H9 (cell line): ENCODE measurements around the gene MT4. TPM values are rescaled to one million over a fixed set of nuclear protein-coding genes. Genes with fewer than 3 reads are reported as not detected.

Source experiments
- DNase-seq: peaks from one replicate; pipeline ENCODE4 v3.0.0-alpha.2; 2017
- H2AFZ ChIP-seq: one replicate; pipeline ENCODE4 v1.6.1; 2013; ENCODE audit warnings: mild to moderate bottlenecking, low read length, control low read depth, moderate library complexity
- H2AK5ac ChIP-seq: 2 replicates; pipeline ENCODE4 v1.6.1; 2013; ENCODE audit warnings: low read length, control low read depth, mixed read lengths; ENCODE audit not compliant: insufficient read length
- H2BK120ac ChIP-seq: one replicate; pipeline ENCODE4 v1.6.1; 2013; ENCODE audit warnings: low read depth, mild to moderate bottlenecking, low read length, control low read depth, inconsistent platforms; ENCODE audit not compliant: poor library complexity, severe bottlenecking
- H2BK12ac ChIP-seq: 2 replicates; pipeline ENCODE4 v1.6.1; 2013; ENCODE audit warnings: low read length, control low read depth, mixed read lengths, low read depth; ENCODE audit not compliant: insufficient read length
- H2BK15ac ChIP-seq: 2 replicates; pipeline ENCODE4 v1.6.1; 2013; ENCODE audit warnings: low read depth, low read length, control low read depth
- H2BK20ac ChIP-seq: one replicate; pipeline ENCODE4 v1.6.1; 2013; ENCODE audit warnings: low read depth, mild to moderate bottlenecking, low read length, control low read depth, inconsistent platforms; ENCODE audit not compliant: poor library complexity, severe bottlenecking
- H2BK5ac ChIP-seq: 2 replicates; pipeline ENCODE4 v1.6.1; 2013; ENCODE audit warnings: low read length, control low read depth, mixed read lengths; ENCODE audit not compliant: insufficient read length
- H3K14ac ChIP-seq: 2 replicates; pipeline ENCODE4 v1.6.1; 2013; ENCODE audit warnings: low read length, control low read depth; ENCODE audit not compliant: insufficient read depth
- H3K18ac ChIP-seq: 2 replicates; pipeline ENCODE4 v1.6.1; 2013; ENCODE audit warnings: low read depth, mild to moderate bottlenecking, mixed read lengths, low read length, control low read depth; ENCODE audit not compliant: insufficient read length
- H3K23ac ChIP-seq: 2 replicates; pipeline ENCODE4 v1.6.1; 2013; ENCODE audit warnings: low read length, control low read depth, mixed read lengths, low read depth; ENCODE audit not compliant: insufficient read length
- H3K23me2 ChIP-seq: 2 replicates; pipeline ENCODE4 v1.6.1; 2013; ENCODE audit warnings: low read depth, mild to moderate bottlenecking, mixed read lengths, low read length, control low read depth; ENCODE audit not compliant: insufficient read length, poor library complexity, severe bottlenecking
- H3K27ac ChIP-seq: 2 replicates; pipeline ENCODE4 v1.5.1; 2013; ENCODE audit warnings: low read length, control low read depth, mixed read lengths, low read depth; ENCODE audit not compliant: insufficient read length
- H3K27me3 ChIP-seq: 2 replicates; pipeline ENCODE4 v1.6.1; 2013; ENCODE audit warnings: low read length, control low read depth, inconsistent platforms; ENCODE audit not compliant: insufficient read depth
- H3K4ac ChIP-seq: 2 replicates; pipeline ENCODE4 v1.6.1; 2013; ENCODE audit warnings: low read depth, mild to moderate bottlenecking, control low read depth, inconsistent platforms, low read length, moderate library complexity
- H3K4me1 ChIP-seq: 2 replicates; pipeline ENCODE4 v1.6.1; 2013; ENCODE audit warnings: low read length, control low read depth, inconsistent platforms; ENCODE audit not compliant: insufficient read depth
- H3K4me2 ChIP-seq: 2 replicates; pipeline ENCODE4 v1.6.1; 2013; ENCODE audit warnings: low read length, control low read depth, mixed read lengths; ENCODE audit not compliant: insufficient read length, insufficient read depth
- H3K56ac ChIP-seq: 2 replicates; pipeline ENCODE4 v1.6.1; 2013; ENCODE audit warnings: low read depth, mild to moderate bottlenecking, mixed read lengths, low read length, control low read depth; ENCODE audit not compliant: insufficient read length
- H3K79me1 ChIP-seq: 2 replicates; pipeline ENCODE4 v1.6.1; 2013; ENCODE audit warnings: low read depth, mild to moderate bottlenecking, moderate library complexity, low read length, control low read depth, inconsistent platforms; ENCODE audit not compliant: insufficient read depth, poor library complexity, severe bottlenecking
- H3K79me2 ChIP-seq: 2 replicates; pipeline ENCODE4 v1.6.1; 2013; ENCODE audit warnings: low read length, control low read depth, inconsistent platforms; ENCODE audit not compliant: insufficient read depth
- H3K9ac ChIP-seq: 2 replicates; pipeline ENCODE4 v1.6.1; 2013; ENCODE audit warnings: low read length, control low read depth, mixed read lengths; ENCODE audit not compliant: insufficient read length; ENCODE audit errors: extremely low read depth
- H3K9me3 ChIP-seq: one replicate; pipeline ENCODE4 v1.6.1; 2013; ENCODE audit warnings: low read depth, low read length, inconsistent platforms; ENCODE audit not compliant: control insufficient read depth
- H3T11ph ChIP-seq: one replicate; pipeline ENCODE4 v1.6.1; 2013; ENCODE audit warnings: mild to moderate bottlenecking, low read length, control low read depth, inconsistent platforms
- H4K20me1 ChIP-seq: one replicate; pipeline ENCODE4 v1.6.1; 2013; ENCODE audit not compliant: control insufficient read depth, insufficient read length, insufficient read depth
- H4K5ac ChIP-seq: 2 replicates; pipeline ENCODE4 v1.6.1; 2013; ENCODE audit warnings: low read depth, mild to moderate bottlenecking, mixed read lengths, low read length, control low read depth; ENCODE audit not compliant: insufficient read length
- H4K8ac ChIP-seq: replicated peaks from 2 replicates; pipeline ENCODE4 v1.6.1; 2013; ENCODE audit warnings: low read length, control low read depth, mixed read lengths, low read depth; ENCODE audit not compliant: insufficient read length
- H4K91ac ChIP-seq: 2 replicates; pipeline ENCODE4 v1.6.1; 2013; ENCODE audit warnings: low read depth, mild to moderate bottlenecking, moderate library complexity, mixed read lengths, low read length, control low read depth; ENCODE audit not compliant: insufficient read length
- H3K27ac Mint-ChIP-seq, 3 experiments: 2 replicates in 2 of 3; 3 replicates in 1 of 3; pipeline ENCODE4 v1.8.0; 2020 to 2021; ENCODE audit warnings: mixed read lengths in 3 of 3, mild to moderate bottlenecking in 1 of 3, moderate library complexity in 1 of 3
- H3K27me3 Mint-ChIP-seq: 2 replicates; pipeline ENCODE4 v1.8.0; 2021; ENCODE audit warnings: low read depth, mild to moderate bottlenecking, moderate library complexity, mixed read lengths
- H3K36me3 Mint-ChIP-seq, 3 experiments: 2 replicates in 2 of 3; 3 replicates in 1 of 3; pipeline ENCODE4 v1.8.0; 2020 to 2021; ENCODE audit warnings: low read depth in 3 of 3, mixed read lengths in 3 of 3; ENCODE audit not compliant: insufficient read depth in 1 of 3
- H3K4me1 Mint-ChIP-seq, 2 experiments: 2 replicates each; pipeline ENCODE4 v1.8.0; 2020; ENCODE audit warnings: mixed read lengths in 2 of 2
- H3K4me3 Mint-ChIP-seq, 2 experiments: 2 replicates in 1 of 2; 3 replicates in 1 of 2; pipeline ENCODE4 v1.8.0; 2020 to 2021; ENCODE audit warnings: mild to moderate bottlenecking in 2 of 2, mixed read lengths in 2 of 2, moderate library complexity in 1 of 2
- H3K9me3 Mint-ChIP-seq, 2 experiments: 2 replicates in 1 of 2; 3 replicates in 1 of 2; pipeline ENCODE4 v1.8.0; 2020; ENCODE audit warnings: mild to moderate bottlenecking in 2 of 2, mixed read lengths in 2 of 2, moderate library complexity in 1 of 2
- WGBS: extraction: QIAGEN DNeasy Blood & Tissue Kit; methylation state at CpG from one replicate; pipeline ENCODE4 v1.1.7; 2013; ENCODE audit warnings: missing lambda C conversion rate, low lambda C conversion rate, mixed read lengths; ENCODE audit not compliant: insufficient read length; ENCODE audit errors: extremely low coverage; 5-methylcytosine and 5-hydroxymethylcytosine counted together
- total RNA-seq: library from RNA; stranded (reverse); gene quantifications from 2 replicates; pipeline ENCODE4 v1.2.1, GENCODE V29; 2021
- TF ChIP-seq, protein P1 (sequence below): fragments of 200-600 bp; sonication (generic); conservative IDR thresholded peaks from 3 replicates; pipeline ENCODE4 v1.8.0; 2021; ENCODE audit warnings: antibody characterized with exemption, mild to moderate bottlenecking

Gene MT4
- total RNA-seq, 1 experiment from 2014 or later, result not detected

DNA sequence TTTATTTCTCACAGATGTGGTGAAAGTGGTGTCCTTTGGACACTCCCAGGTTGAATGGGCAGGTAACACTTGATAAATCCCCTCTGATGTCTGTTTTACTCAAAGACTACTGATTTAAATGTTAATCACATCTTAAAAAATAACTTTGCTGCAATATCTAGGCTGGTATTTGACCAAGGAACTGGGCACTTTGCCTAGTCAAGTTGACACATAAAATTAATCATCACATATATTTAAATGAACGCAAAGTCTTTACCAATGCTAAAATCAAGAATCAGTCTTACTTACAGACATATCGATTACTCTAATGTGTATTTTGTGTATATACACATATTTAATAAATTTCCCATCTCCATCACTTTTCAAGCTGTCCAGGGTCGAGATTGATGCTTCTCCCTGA lies 50.5 kb downstream of the MT4 start:
- Mint-ChIP-seq H3K36me3 (peaks cover 0 to 2% (median 0%) of the 10 kb centered on the region in 3 experiments; a peak in 2 of 7 replicates), H3K4me1 (peaks cover 25 to 40% of the 10 kb centered on the region in 2 experiments), H3K4me3 (no peak overlapping the region), H3K9me3 (peaks cover 0 to 5% of the 10 kb centered on the region in 2 experiments; a peak in 1 of 5 replicates), H3K27ac (no peak overlapping the region), H3K27me3 (peaks cover 80% of the 10 kb centered on the region)
- no peaks in the 10 kb centered on the region for H3K79me1 ChIP-seq
- H2BK20ac ChIP-seq, result no peak overlapping the region
- no peak overlapping the region for H4K8ac ChIP-seq
- H4K20me1 ChIP-seq, result no peaks in the 10 kb centered on the region
- no peak overlapping the region for H4K5ac ChIP-seq
- H4K91ac ChIP-seq, result no peak overlapping the region
- H3K27me3 ChIP-seq, result peaks cover 41% of the 10 kb centered on the region; the same call in 1 of the 2 replicates
- H2BK5ac ChIP-seq, result no peak overlapping the region
- WGBS, result no CpG with 5 or more reads among the region's 3 CpGs
- no peak overlapping the region for H2BK120ac ChIP-seq
- H3K27ac ChIP-seq, result no peak overlapping the region
- DNase-seq, result no peak
- H3K56ac ChIP-seq, result no peak overlapping the region
- no peak overlapping the region for H3K9ac ChIP-seq
- no peak overlapping the region for H3T11ph ChIP-seq
- H3K4ac ChIP-seq, result no peak overlapping the region
- H2AK5ac ChIP-seq, result no peak overlapping the region
- H3K18ac ChIP-seq, result no peak overlapping the region
- H2AFZ ChIP-seq, result no peak overlapping the region
- no peak overlapping the region for H2BK15ac ChIP-seq
- H3K23ac ChIP-seq, result no peak overlapping the region
- no peak overlapping the region for H3K4me2 ChIP-seq
- no peak overlapping the region for H2BK12ac ChIP-seq
- peaks cover 8% of the 10 kb centered on the region for H3K23me2 ChIP-seq
- H3K14ac ChIP-seq, result no peak overlapping the region
- TF ChIP-seq, protein P1, sequence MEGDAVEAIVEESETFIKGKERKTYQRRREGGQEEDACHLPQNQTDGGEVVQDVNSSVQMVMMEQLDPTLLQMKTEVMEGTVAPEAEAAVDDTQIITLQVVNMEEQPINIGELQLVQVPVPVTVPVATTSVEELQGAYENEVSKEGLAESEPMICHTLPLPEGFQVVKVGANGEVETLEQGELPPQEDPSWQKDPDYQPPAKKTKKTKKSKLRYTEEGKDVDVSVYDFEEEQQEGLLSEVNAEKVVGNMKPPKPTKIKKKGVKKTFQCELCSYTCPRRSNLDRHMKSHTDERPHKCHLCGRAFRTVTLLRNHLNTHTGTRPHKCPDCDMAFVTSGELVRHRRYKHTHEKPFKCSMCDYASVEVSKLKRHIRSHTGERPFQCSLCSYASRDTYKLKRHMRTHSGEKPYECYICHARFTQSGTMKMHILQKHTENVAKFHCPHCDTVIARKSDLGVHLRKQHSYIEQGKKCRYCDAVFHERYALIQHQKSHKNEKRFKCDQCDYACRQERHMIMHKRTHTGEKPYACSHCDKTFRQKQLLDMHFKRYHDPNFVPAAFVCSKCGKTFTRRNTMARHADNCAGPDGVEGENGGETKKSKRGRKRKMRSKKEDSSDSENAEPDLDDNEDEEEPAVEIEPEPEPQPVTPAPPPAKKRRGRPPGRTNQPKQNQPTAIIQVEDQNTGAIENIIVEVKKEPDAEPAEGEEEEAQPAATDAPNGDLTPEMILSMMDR, result no peak
- peaks cover 2% of the 10 kb centered on the region; the same call in 1 of the 2 replicates for H3K4me1 ChIP-seq
- H3K9me3 ChIP-seq, result no peaks in the 10 kb centered on the region
- H3K79me2 ChIP-seq, result no peaks in the 10 kb centered on the region
